Measurements from ENCODE around the gene PROK2.

The PROK2 gene

DNA sequence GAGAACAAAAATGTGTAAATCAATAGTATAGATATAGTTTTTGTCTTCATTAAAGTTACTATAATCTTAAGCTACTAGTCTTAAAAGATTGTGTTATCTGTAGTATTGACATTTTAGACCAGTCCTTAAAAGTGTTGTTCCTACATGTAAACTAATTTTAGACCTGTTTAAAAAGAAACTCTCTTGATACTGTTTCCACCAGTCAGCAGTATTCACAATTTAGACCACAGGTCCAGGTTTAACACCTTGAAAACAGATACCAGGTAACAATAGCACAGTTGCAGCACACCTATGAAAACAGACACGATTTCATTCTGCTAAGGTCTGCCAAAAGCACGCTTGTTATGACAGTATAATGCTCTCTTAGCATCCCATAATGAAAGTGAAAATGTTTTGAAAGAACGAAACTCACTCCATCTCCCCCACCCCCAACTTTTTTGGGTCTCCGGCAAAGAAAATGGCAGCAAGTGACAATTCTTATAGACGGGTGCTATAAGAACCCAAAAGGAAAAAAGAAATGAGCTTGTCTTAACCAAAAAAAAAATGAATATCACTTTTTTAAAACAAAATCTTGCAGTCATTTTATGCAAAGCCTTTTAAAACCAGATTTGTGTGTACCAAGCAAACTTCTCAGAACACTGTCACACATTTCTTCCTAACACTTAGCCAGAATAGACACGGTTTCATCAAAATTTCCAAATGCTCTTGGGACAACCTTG lies 61.3 kb downstream of the PROK2 start:
- H3K27ac ChIP-seq (ENCODE audit: low read length), result no peak overlapping the region
- H3K4me3 ChIP-seq (ENCODE audit: low read length in 2 of 2), result peak overlapping the region; percentile 88 to 89
- H3K36me3 ChIP-seq (ENCODE audit: control insufficient read depth in 2 of 2, insufficient read depth in 2 of 2, low read length in 2 of 2), result no peaks in the 10 kb centered on the region
- H3K27me3 ChIP-seq (ENCODE audit: control insufficient read depth in 1 of 2, insufficient read depth in 2 of 2, low read length in 2 of 2), result no peaks in the 10 kb centered on the region
- H3K9me3 ChIP-seq (ENCODE audit: control insufficient read depth in 2 of 2, low read length in 2 of 2), result no peaks in the 10 kb centered on the region
- peak overlapping the region in 1 of 2 donors; percentile 64 for H3K9ac ChIP-seq (ENCODE audit: low read length in 2 of 2)
- peaks cover 14% of the 10 kb centered on the region for H3K4me1 ChIP-seq (ENCODE audit: control insufficient read depth, insufficient read depth, low read length)

DNA sequence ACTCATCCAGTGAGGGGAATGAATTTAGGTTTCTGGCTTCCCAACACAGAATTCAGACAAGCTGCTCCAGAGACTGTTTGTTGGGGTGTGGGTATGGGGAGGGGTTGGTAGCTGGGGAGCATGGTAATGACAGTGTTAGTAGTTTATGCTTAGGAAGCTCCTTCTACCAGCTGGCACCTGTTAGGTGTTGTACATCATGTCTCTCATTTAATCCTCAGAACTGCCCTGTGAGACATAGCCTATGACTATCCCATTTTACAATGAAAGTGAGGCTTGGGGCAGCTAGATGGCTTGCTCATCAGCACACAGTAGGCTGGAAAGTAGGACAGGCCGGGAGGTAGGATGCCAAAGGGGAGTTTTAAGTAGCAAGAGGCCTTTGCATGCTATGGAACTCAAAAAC lies 62.3 kb downstream of the PROK2 start:
- no peaks in the 10 kb centered on the region for H3K36me3 ChIP-seq (ENCODE audit: control insufficient read depth in 2 of 2, insufficient read depth in 2 of 2, low read length in 2 of 2)
- H3K27me3 ChIP-seq (ENCODE audit: control insufficient read depth in 1 of 2, insufficient read depth in 2 of 2, low read length in 2 of 2), result no peaks in the 10 kb centered on the region
- H3K4me1 ChIP-seq (ENCODE audit: control insufficient read depth, insufficient read depth, low read length), result peaks cover 14% of the 10 kb centered on the region
- no peak overlapping the region for H3K4me3 ChIP-seq (ENCODE audit: low read length in 2 of 2)
- H3K9ac ChIP-seq (ENCODE audit: low read length in 2 of 2), result no peak overlapping the region
- no peak overlapping the region for H3K27ac ChIP-seq (ENCODE audit: low read length)
- H3K9me3 ChIP-seq (ENCODE audit: control insufficient read depth in 2 of 2, low read length in 2 of 2), result no peaks in the 10 kb centered on the region

Data from stomach smooth muscle (tissue), 2 donors.